A673 (cell line): ENCODE results near the gene DCANP1. TPM values are rescaled to one million over a fixed set of nuclear protein-coding genes. Genes with fewer than 3 reads are reported as not detected.

ENCODE experiments used
- BruUV-seq: library from RNA; stranded (reverse); fragments of 400-500 nt; replicated peaks from 2 replicates; lab custom pipeline; 2021; lab: Mats Ljungman, UMichigan
- CTCF ChIA-PET: fragments of 300-600 bp; sonication (Branson Sonifier 250); formaldehyde crosslinking; loops from one replicate; lab custom pipeline; 2022; ENCODE audit warnings: antibody characterized with exemption; lab: Charles Lee
- POLR2A ChIA-PET: fragments of 300-600 bp; sonication (Branson Sonifier 250); formaldehyde crosslinking; loops from one replicate; lab custom pipeline; 2022; ENCODE audit warnings: antibody characterized with exemption; ENCODE audit not compliant: low non-redundant PET; lab: Charles Lee
- DNase-seq: peaks from one replicate; pipeline ENCODE4 v3.0.0-alpha.2; 2015; ENCODE audit warnings: low spot score
- H3K27ac ChIP-seq: fragments of 200-600 bp; sonication (generic); 2 replicates; pipeline ENCODE4 v1.5.1; 2016; ENCODE audit warnings: mixed run types, low read depth, mild to moderate bottlenecking, mixed read lengths, antibody characterized with exemption, low read length; ENCODE audit not compliant: poor library complexity, severe bottlenecking
- H3K27me3 ChIP-seq: fragments of 200-600 bp; sonication (generic); replicated peaks from 2 replicates; pipeline ENCODE4 v1.6.1; 2017; ENCODE audit warnings: mixed run types, low read depth, mild to moderate bottlenecking, mixed read lengths, antibody characterized with exemption, low read length; ENCODE audit not compliant: insufficient read depth, poor library complexity
- H3K36me3 ChIP-seq: fragments of 200-600 bp; sonication (generic); 2 replicates; pipeline ENCODE4 v1.6.1; 2016; ENCODE audit warnings: mixed run types, mild to moderate bottlenecking, mixed read lengths, antibody characterized with exemption, low read length; ENCODE audit not compliant: insufficient read depth, poor library complexity, severe bottlenecking
- H3K4me1 ChIP-seq: fragments of 200-600 bp; sonication (generic); 2 replicates; pipeline ENCODE4 v1.6.1; 2017; ENCODE audit warnings: mixed run types, mild to moderate bottlenecking, mixed read lengths, antibody characterized with exemption, low read length; ENCODE audit not compliant: insufficient read depth, poor library complexity, severe bottlenecking
- H3K4me3 ChIP-seq: fragments of 200-600 bp; sonication (generic); 2 replicates; pipeline ENCODE4 v1.5.1; 2016; ENCODE audit warnings: low read depth, mixed run types, mild to moderate bottlenecking, mixed read lengths, low read length; ENCODE audit not compliant: poor library complexity, severe bottlenecking
- H3K9me3 ChIP-seq: fragments of 200-600 bp; sonication (generic); 2 replicates; pipeline ENCODE4 v1.6.1; 2016; ENCODE audit warnings: mixed run types, low read depth, mild to moderate bottlenecking, mixed read lengths, antibody characterized with exemption, low read length; ENCODE audit not compliant: poor library complexity, severe bottlenecking
- CTCF ChIP-seq: fragments of 300-800, 200-600 bp; sonication (generic); conservative IDR thresholded peaks from 2 replicates; pipeline ENCODE4 v1.5.1; 2017; ENCODE audit warnings: low read depth, mild to moderate bottlenecking, antibody characterized with exemption, low read length, moderate library complexity, mixed read lengths
- EZH2 ChIP-seq: fragments of 200-600 bp; sonication (generic); IDR thresholded peaks from 2 replicates; pipeline ENCODE4 v1.6.1; 2017; ENCODE audit warnings: borderline replicate concordance, low read depth, mild to moderate bottlenecking, mixed read lengths, antibody characterized with exemption, low read length; ENCODE audit not compliant: poor library complexity, severe bottlenecking
- intact Hi-C: fragments of 100-400 bp; cut with micrococcal nuclease; formaldehyde crosslinking; loops from one replicate; pipeline ENCODE4 v1.10.0; 2022; ENCODE audit not compliant: unreplicated experiment
- total RNA-seq: library from RNA; stranded (reverse); gene quantifications from 2 replicates; pipeline ENCODE4 v1.2.3, GENCODE V29; 2021

Gene DCANP1
- total RNA-seq, 1 experiment from 2014 or later: not detected

GRCh38 chr5:135400866-135401265 is 46.3 kb downstream of the DCANP1 start:
- Histone ChIP-seq H3K4me3 (no peak overlapping the region), H3K4me1 (peaks cover 16% of the 10 kb centered on the region), H3K9me3 (peaks cover 4% of the 10 kb centered on the region), H3K36me3 (no peaks in the 10 kb centered on the region), H3K27me3 (peaks cover 2% of the 10 kb centered on the region), H3K27ac (no peak overlapping the region)
- DNase-seq: no peak
- intact Hi-C loops: no loop called here
- BruUV-seq: no TSS peak
- TF ChIP-seq CTCF (no peak), EZH2 (no peak)
- CTCF ChIA-PET: no interaction called here
- POLR2A ChIA-PET: no interaction called here

- no peaks in the 10 kb centered on the region for H3K27me3 ChIP-seq
- H3K27ac ChIP-seq: peak overlapping the region; percentile 94
- no peaks in the 10 kb centered on the region for H3K36me3 ChIP-seq
- peaks cover 2% of the 10 kb centered on the region for H3K9me3 ChIP-seq
- intact Hi-C loops: no loop called here
- TF ChIP-seq EZH2 (no peak), CTCF (no peak)
- peaks cover 23% of the 10 kb centered on the region for H3K4me1 ChIP-seq
- BruUV-seq: no TSS peak
- POLR2A ChIA-PET: interaction anchor here (0.8 kb wide), 1 partner anchor 635 kb away, joined by 3 read pairs; no protein-coding TSS in a partner anchor
- peak overlapping the region; percentile 98 for H3K4me3 ChIP-seq
- CTCF ChIA-PET: no interaction called here
- DNase-seq: peak; percentile 33
Measured at GRCh38 chr5:135399794-135400542, 47.2 kb downstream of the DCANP1 start.

- POLR2A ChIA-PET: interaction anchor here (0.8 kb wide), 1 partner anchor 634 kb away, joined by 3 read pairs; no protein-coding TSS in a partner anchor
- no TSS peak for BruUV-seq
- Histone ChIP-seq H3K36me3 (no peaks in the 10 kb centered on the region), H3K27ac (peak within 1 kb of the TSS; percentile 94), H3K27me3 (no peaks in the 10 kb centered on the region), H3K4me3 (peak within 1 kb of the TSS; percentile 98), H3K9me3 (no peaks in the 10 kb centered on the region), H3K4me1 (peaks cover 23% of the 10 kb centered on the region)
- CTCF ChIA-PET: no interaction called here
- intact Hi-C loops: no loop called here
- DNase-seq: peak; percentile 89
- no peak for TF ChIP-seq CTCF
- no peak for TF ChIP-seq EZH2
Measured at GRCh38 chr5:135398855-135399793, 48.0 kb downstream of the DCANP1 start, which contains the start of gene MACROH2A1. TSS of gene MACROH2A1 (minus strand) at chr5:135399231. CDS start at chr5:135389093, 10,138 bp downstream.
